Activated CD4-positive, CD25-positive, alpha-beta regulatory T cell (primary cell): ENCODE results near the gene AKT1S1.
"Not testable (repeated sequence)": the region's sequence is repeated elsewhere in the genome, so short reads cannot be mapped to it uniquely, and the experiment has no call there.

Source experiments
- DNase-seq, 4 experiments: peaks; one replicate each; lab custom pipeline; 2025; lab: John Stamatoyannopoulos, UW

AKT1S1 gene

GRCh38 chr19:49837009-49837310, 40.2 kb downstream of the AKT1S1 start:
- no peak for DNase-seq

GRCh38 chr19:49836176-49837008, 40.8 kb downstream of the AKT1S1 start:
- no peak for DNase-seq

- no peak for DNase-seq
Measured at GRCh38 chr19:49835562-49835961, 41.6 kb downstream of the AKT1S1 start.

- DNase-seq, result no peak
Measured at GRCh38 chr19:49833599-49833998, 43.6 kb downstream of the AKT1S1 start.

- no peak for DNase-seq
Measured at GRCh38 chr19:49832556-49832955, 44.6 kb downstream of the AKT1S1 start.

GRCh38 chr19:49831592-49831991, 45.6 kb downstream of the AKT1S1 start:
- DNase-seq, result no peak

- no peak for DNase-seq
Measured at GRCh38 chr19:49830766-49831165, 46.4 kb downstream of the AKT1S1 start.

GRCh38 chr19:49829721-49830120, 47.4 kb downstream of the AKT1S1 start:
- DNase-seq, result no peak

- no peak for DNase-seq
Measured at GRCh38 chr19:49829200-49829599, 48.0 kb downstream of the AKT1S1 start.

- DNase-seq, result no peak
Measured at GRCh38 chr19:49827034-49827433, 50.1 kb downstream of the AKT1S1 start.

- DNase-seq, result no peak
Measured at GRCh38 chr19:49824662-49825061, 52.5 kb downstream of the AKT1S1 start.

- DNase-seq, result no peak
Measured at GRCh38 chr19:49823472-49823871, 53.7 kb downstream of the AKT1S1 start.

- no peak for DNase-seq
Measured at GRCh38 chr19:49820125-49820524, 57.0 kb downstream of the AKT1S1 start.

- not testable (repeated sequence) for DNase-seq
Measured at GRCh38 chr19:49819452-49820115, 57.6 kb downstream of the AKT1S1 start.
